CD4-positive, alpha-beta T cell treated with Interferon alpha-2 for 1 hour (primary cell): Measurements from ENCODE around the gene TP53TG5.
A peak's percentile ranks its signal among the peaks of the same experiment; 100 is the strongest.

ENCODE experiments used
- DNase-seq, 2 donors: peaks; one replicate each; pipeline ENCODE4 v3.0.0-alpha.2; 2020 to 2022

The TP53TG5 gene

DNA sequence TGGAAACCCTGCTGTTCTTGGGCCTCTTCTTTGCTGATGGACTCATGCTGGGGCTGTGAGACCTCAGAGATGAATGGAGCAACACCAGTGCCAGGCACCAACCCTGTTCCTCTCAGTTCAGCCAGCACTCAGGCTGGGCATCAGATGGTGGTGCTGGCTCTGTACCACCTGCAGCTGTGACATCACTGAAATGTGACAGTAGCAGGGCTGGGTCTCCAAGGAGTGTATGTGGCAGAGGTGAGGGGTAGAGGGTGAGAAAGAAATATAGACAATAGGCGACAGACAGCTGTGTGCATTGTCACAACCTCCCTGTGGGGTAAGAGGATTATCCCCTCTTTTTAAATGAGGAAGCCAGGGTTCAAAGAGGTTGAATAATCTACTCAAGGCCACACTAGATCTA lies at the start of gene TP53TG5:
Gene TP53TG5 (minus strand): TSS at position 135 of the 400 bp plus-strand sequence. CDS start 89 bp downstream, at position 46.
- DNase-seq = no peak

- no peak for DNase-seq
These were observed 49.4 kb upstream of the TP53TG5 start for GRCh38 chr20:45427236-45428149.

- no peak for DNase-seq
These were observed 48.3 kb upstream of the TP53TG5 start for GRCh38 chr20:45426320-45427016.

- DNase-seq = no peak
These were observed 47.4 kb upstream of the TP53TG5 start for GRCh38 chr20:45425561-45425960.

DNA sequence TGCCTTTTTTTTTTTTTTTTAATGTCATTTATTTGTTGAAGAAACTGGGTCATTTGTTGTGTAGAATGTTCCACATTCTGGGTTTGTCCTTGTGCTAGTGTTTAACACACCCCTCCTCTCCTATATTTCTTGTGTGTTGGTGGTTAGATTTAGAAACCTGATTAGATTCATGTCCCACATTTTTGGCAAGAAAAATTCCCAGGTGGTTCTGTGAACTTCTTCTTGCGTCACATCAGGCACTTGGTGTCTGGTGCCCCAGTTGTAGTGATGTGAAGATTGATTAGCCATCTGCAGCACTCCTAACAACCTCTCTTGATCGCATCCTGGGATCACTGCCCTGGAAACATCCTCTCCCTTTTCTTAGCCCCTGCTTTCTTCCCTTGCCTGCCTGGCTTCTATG lies 45.6 kb upstream of the TP53TG5 start:
- DNase-seq = no peak

DNA sequence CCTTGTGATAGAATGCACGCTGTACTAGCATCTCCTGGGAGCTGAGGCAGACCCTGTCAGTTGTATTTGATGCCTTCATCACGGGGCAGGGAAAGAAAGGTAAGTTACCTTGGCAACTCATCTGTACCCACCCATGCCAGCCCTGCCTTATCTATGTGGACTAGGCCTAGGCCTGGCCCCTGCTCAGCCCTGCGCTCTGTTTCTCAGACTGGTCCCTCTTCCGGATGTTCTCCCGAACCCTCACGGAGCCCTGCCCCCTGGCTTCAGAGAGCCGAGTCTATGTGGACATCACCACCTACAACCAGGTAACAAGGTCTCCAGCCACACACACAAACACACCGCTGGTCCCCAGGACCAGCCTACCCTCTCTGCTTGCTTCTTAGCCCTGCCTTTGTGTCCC lies 42.0 kb upstream of the TP53TG5 start:
- DNase-seq = no peak

DNA sequence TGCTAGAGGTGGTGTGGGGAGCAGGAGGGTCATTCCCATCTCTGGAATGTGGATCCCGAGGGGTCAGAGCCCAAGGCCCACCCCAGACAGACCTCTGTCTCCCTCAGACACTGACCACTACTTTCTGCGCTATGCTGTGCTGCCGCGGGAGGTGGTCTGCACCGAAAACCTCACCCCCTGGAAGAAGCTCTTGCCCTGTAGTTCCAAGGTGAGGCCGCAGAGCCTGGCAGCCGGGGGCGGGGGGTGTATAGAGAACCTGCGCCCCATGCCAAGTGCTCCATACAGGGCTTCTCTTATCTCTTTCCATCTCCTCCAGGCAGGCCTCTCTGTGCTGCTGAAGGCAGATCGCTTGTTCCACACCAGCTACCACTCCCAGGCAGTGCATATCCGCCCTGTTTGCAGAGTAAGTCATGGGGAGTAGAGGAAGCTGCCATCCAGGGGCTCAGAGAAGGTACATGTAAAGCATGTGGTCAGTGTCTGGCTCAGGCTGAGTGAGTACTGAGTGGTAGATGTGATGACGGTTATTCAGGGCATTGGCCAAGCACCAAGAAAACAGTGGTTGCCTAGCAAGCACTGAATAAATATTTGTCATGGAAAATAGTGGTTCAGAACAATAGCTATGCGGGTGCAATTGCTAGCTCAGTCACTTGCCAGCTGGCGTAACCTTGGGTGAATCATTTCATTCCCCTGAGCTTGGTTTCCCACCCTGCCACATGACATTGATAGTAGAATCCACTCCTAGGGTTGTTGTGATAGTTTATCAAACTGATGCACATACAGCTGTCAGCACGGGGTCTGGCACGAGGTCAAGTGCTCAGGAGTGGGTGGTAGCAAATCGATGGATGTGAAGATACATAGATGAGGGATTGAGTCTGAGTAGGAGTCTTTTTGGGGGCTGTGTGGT lies 41.3 kb upstream of the TP53TG5 start:
- DNase-seq = peak in 1 of 2 donors; percentile 23

- no peak for DNase-seq
These were observed 38.8 kb upstream of the TP53TG5 start for GRCh38 chr20:45416917-45417316.

GRCh38 chr20:45415822-45416637 lies 37.9 kb upstream of the TP53TG5 start, which contains the start of gene PIGT:
PIGT (plus strand) TSS chr20:45416141; CDS start chr20:45416157, 16 bp downstream.
- peak; percentile 88 to 91 for DNase-seq

DNA sequence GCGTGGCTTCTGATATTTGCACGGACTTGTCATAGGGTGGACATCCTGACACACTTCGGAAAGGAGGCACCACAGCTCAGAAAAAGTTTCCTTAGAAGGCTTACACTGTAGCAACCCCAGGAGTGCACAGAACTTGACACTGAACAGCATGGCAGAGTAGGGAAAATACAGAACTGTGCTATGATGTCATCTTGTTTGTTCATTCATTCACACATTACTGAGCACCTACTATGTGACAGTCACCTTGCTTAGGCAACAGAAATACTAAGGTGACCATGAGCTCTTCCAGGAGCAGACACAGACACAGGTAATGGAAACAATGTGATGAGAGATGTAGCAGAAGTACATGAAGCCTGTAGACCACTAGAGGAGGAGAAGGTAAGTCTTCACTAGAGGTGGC lies 35.4 kb upstream of the TP53TG5 start:
- DNase-seq = no peak

- no peak for DNase-seq
These were observed 34.5 kb upstream of the TP53TG5 start for GRCh38 chr20:45412653-45413052.

GRCh38 chr20:45410887-45411286 lies 32.8 kb upstream of the TP53TG5 start:
- no peak for DNase-seq

- no peak for DNase-seq
These were observed 31.6 kb upstream of the TP53TG5 start for GRCh38 chr20:45409521-45410272.

- no peak for DNase-seq
These were observed 30.6 kb upstream of the TP53TG5 start for GRCh38 chr20:45408646-45409213.

DNA sequence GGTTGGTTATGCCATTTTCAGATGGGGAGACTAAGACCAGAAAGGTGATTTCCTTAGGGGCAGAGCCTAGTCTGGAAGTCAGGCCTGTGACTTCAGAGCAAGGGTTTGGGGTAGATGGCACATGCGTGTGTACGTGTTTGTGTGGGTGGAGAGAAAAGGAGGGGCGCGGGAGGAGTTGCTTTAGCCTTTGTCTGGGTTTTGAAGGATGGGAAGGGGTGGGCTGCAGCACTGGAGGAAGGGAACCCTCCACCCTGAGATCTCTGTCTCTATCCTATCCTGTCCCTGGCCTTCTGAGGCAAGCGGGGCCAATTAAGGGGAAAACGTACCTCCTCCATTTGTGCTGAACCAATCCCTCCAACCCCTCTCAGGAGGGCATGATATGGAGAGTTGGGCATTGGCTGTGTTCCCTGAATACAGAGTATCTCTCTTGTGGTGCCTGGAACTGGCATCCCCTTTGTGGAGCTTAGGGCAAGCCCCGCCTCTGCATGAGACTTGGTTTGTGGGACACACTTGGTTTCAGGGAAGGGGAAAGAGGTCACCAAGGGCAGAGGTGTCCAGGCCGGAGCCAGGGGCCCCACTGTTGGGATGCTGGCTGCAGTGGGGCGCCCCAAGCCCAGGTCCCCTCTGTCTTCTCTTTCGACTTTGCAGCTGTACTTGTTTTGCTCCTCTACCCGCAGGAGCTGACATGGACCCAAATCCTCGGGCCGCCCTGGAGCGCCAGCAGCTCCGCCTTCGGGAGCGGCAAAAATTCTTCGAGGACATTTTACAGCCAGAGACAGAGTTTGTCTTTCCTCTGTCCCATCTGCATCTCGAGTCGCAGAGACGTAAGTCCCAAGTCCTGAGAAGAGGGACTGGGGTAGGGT lies 29.9 kb upstream of the TP53TG5 start, which contains the start of gene DBNDD2:
Gene DBNDD2 (plus strand): TSS at position 507 of the 863 bp plus-strand sequence. CDS start 179 bp downstream, at position 686.
- no peak for DNase-seq

DNA sequence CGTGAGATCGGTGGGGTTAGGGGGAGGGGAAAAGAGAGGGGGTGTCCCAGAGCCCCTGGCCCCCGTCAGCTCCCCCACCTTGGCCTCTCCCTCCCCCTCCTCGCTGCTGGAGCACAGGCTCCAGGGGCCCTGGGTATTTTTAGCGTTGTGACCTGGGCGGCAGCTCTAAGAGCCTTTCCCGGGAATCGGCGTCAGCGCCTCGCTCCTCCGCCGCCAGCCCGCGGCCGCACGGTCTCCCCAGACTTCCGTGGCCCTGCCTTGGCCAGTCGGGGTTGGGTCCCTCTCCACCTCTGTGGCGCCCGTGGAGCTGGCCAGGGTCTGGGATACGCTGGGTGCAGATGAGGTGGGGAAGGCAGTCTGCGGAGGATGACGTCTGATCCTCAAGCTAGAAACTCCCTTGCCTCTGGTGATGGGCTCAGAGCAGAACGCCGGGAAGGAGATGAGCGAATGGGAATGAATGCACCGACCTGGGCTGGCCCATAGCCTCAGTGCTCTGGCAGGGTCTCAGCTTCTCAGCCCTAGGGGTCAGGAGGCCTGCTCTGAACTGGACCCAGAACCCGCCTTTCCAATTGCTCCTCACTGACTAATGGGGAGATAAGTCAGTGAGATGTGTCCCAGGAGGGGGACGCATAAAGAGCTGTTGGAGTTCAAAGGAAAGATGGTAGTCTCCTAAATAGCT lies 29.1 kb upstream of the TP53TG5 start:
- DNase-seq = no peak

- peak in 1 of 2 donors; percentile 40 for DNase-seq
These were observed 28.3 kb upstream of the TP53TG5 start for GRCh38 chr20:45406260-45407066.
